Measurements from ENCODE around the gene LRP1.

LRP1 gene

DNA sequence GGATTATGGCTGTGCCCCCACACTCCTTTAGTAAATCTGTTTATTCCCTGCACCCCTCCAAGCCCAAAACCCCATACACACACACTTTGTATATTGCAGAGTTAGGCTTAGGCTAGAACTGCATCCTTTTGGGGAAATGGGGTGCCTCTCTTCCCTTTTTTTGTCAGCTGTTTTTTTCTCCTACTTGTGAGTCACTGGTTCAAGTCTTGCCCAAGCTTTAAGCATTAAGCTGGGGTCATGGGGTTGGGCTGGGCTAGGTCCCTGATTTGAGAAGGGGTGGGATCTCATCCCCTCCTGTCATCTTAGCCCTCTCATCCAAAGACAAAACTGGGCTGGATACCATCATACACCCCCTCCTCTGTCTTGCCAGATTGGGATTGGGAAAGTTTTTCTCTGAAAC lies 1.6 kb downstream of the LRP1 start:
- no peak overlapping the region for H3K4me3 ChIP-seq (ENCODE audit: low read length)
- DNase-seq (ENCODE audit: low read depth, low spot score), result no peak

- DNase-seq (ENCODE audit: low read depth, low spot score), result no peak
- no peak overlapping the region for H3K4me3 ChIP-seq (ENCODE audit: low read length)
These were observed 2.7 kb downstream of the LRP1 start for GRCh38 chr12:57130941-57131340.

- no peak for DNase-seq (ENCODE audit: low read depth, low spot score)
- H3K4me3 ChIP-seq (ENCODE audit: low read length), result no peak overlapping the region
These were observed 3.8 kb downstream of the LRP1 start for GRCh38 chr12:57131896-57132744.

DNA sequence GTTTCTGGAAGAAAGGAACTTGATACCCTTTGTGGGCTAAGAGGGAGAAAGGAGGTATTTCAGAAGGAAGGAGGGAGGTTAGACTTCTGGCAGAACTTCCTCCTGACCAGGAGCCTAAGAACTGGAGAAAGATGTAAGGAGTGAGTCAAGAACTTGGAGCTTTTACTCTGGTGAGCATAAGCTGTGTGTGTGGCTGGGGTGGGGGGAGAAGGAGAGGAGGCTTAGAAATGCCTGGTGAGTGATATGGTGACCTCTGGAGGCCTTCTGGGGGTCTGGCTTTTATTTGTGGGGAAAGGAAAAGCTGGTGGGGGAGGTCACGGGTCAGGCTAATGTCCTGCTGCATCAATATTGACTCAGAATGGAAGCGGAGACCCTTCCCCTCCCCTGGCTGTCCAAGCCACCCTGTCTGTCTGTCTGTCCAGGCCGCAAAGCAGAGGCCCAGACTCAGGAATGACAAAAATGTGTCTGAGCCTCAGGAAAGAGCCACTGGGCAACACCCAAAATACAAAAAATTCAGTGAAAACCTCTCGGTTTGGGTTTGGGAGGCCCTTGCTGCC lies 4.8 kb downstream of the LRP1 start:
- no peak for DNase-seq (ENCODE audit: low read depth, low spot score)
- no peak overlapping the region for H3K4me3 ChIP-seq (ENCODE audit: low read length)

GRCh38 chr12:57133916-57134315 lies 5.6 kb downstream of the LRP1 start:
- no peak overlapping the region for H3K4me3 ChIP-seq (ENCODE audit: low read length)
- DNase-seq (ENCODE audit: low read depth, low spot score), result no peak

DNA sequence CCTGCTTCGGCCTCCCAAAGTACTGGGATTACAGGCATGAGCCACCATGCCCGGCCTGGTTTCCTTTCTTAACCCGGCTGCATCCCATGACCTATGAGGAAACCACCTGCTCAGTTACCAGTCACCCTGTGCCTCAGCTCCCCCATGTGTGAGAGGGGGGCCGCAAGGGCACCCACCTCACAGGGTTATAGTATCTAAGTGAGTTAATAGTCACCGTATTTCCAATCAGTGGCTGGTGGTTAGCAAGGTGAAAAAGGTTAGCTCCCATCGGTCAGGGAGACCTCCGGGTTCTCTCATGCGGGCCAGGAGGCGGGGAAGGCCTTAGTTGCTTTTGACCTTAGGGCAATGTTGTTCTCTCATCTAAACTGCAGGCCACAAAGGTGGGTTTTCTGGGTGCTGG lies 6.7 kb downstream of the LRP1 start:
- no peak for DNase-seq (ENCODE audit: low read depth, low spot score)
- no peak overlapping the region for H3K4me3 ChIP-seq (ENCODE audit: low read length)

- DNase-seq (ENCODE audit: low read depth, low spot score), result no peak
- H3K4me3 ChIP-seq (ENCODE audit: low read length), result no peak overlapping the region
These were observed 7.4 kb downstream of the LRP1 start for GRCh38 chr12:57135527-57136326.

- no peak for DNase-seq (ENCODE audit: low read depth, low spot score)
- no peak overlapping the region for H3K4me3 ChIP-seq (ENCODE audit: low read length)
These were observed 10.4 kb downstream of the LRP1 start for GRCh38 chr12:57138526-57139272.

DNA sequence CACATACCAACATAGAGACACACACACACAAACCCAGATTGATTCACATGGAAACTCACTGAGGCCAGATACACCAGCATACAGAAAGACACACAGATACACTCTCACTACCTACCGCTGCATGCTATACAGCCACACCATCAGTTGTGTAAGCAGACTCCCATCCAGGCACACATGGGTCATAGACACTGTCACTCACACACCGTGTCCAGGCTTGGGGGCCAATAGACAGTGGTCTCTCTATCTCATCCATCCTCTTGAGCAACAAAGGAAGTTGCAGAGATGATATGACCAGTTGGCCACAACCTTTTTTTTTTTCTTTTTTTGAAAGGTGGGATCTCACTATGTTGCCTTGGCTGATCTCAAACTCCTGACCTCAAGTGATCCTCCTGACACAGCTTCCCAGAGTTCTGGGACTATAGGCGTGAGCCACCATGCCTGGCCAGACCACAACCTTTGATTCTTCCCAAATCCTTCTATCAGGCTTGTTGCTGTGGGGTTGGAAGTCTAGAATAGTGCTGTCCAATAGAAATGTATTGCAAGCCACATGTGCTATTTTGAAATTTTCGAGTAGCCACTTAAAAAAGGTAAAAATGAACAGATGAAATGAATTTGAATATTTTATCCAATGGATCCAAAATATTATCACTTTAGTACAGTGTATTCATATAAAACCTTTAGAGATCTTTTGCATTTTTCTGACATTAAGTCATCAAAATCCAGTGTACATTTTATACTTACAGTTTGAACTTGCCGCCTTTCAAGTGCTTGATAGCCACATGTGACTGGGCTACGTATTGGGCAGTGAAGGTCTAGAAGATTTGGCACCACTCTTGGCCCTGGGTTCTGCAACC lies 11.7 kb downstream of the LRP1 start:
- no peak for DNase-seq (ENCODE audit: low read depth, low spot score)

GRCh38 chr12:57141249-57141648 lies 13.0 kb downstream of the LRP1 start:
- H3K4me3 ChIP-seq (ENCODE audit: low read length), result no peak overlapping the region
- DNase-seq (ENCODE audit: low read depth, low spot score), result no peak

More for the DNA sequence above, 11.7 kb downstream of the LRP1 start:
- no peak overlapping the region for H3K4me3 ChIP-seq (ENCODE audit: low read length)

DNA sequence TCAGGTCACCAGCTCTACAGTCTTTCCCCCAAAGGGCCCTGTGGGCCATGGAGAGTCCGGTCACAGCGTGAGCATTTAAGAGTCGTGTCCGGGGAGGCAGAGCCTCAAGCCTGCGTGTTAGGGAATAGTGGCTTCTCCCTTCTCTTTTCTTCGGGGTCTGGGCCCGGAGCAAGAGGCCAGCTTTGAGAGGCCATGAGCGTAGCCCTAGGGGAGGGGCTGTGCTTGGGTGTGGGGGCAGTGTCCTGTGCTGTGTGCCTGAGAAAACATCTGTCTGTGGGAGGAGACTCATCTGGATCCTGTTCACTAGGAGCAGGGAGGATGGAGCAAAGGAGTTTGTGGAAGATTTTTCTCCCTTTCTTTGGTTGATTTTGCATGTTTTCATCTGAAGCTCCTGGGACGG lies 13.8 kb downstream of the LRP1 start:
- no peak for DNase-seq (ENCODE audit: low read depth, low spot score)
- no peak overlapping the region for H3K4me3 ChIP-seq (ENCODE audit: low read length)

DNA sequence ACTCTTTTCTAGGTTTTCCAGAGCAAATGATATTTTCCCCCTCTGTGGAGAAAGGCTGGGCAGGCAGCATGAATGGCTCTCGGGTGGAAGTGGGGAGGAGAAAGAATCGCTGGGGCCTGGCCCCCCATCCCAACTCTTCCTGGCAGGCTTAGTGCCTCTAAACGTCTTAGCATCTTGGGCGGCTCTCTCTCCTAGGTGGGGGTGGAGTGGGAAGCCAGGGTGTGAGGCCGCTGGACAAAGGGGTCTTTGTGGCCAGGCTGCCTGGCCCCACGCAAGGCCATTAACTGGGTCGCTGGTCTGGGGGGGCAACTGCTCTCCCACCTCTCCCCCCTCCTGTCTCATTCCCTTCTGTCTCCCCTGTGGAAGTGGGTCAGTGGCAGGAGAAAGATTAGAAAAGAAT lies 14.4 kb downstream of the LRP1 start:
- H3K4me3 ChIP-seq (ENCODE audit: low read length), result no peak overlapping the region
- no peak for DNase-seq (ENCODE audit: low read depth, low spot score)

DNA sequence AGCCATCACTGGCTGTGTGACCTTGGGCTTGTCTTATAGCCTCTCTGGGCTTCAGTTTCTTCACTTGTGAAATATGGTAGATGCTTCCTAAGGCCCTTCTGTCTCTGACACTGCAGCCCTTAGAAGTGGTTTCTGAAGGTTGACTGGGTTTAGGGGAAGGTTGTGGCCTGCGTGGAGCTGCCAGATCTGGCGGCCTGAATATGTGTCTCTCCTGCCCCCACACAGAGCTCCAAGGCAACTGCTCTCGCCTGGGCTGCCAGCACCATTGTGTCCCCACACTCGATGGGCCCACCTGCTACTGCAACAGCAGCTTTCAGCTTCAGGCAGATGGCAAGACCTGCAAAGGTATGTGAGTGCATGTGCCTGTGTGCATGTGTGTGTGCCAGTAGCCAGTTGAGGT lies 15.2 kb downstream of the LRP1 start:
- H3K4me3 ChIP-seq (ENCODE audit: low read length), result no peak overlapping the region

DNA sequence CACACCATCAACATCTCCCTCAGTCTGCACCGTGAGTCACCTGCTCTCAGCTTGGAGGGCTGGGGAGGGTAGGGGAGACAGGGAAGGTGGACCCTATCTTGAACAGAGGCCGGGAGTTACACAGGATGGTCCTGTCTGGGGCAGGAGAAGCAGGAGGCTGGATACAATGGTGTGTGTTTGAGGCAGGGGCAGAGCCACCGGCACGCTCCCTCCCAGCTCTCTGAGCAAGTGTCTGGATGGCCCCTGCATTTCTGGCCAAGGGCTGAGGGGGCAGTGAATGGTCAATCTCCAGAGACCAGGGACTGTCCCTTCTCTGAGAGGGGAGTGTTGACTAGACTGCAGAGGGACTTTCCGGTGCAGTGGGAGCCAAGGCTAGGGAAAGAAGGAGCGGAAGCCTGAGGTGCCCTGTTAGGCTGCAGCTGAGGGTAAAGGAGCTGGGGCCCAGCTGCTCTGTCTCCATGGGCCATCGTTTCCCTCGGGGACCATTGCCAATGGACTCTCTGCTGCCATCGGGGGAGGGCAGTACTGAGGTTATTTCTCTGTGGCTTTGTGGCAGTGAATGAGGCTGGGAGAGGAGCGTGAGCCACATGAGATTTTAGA lies 17.3 kb downstream of the LRP1 start:
- no peak for DNase-seq (ENCODE audit: low read depth, low spot score)
- H3K4me3 ChIP-seq (ENCODE audit: low read length), result no peak overlapping the region

More for the DNA sequence above, 15.2 kb downstream of the LRP1 start:
- DNase-seq (ENCODE audit: low read depth, low spot score), result peak; percentile 74

- H3K4me3 ChIP-seq (ENCODE audit: low read length), result no peak overlapping the region
- no peak for DNase-seq (ENCODE audit: low read depth, low spot score)
These were observed 17.8 kb downstream of the LRP1 start for GRCh38 chr12:57146092-57146491.

GRCh38 chr12:57146961-57147944 lies 19.0 kb downstream of the LRP1 start, which contains the start of gene LRP1-AS:
Gene LRP1-AS (minus strand): TSS chr12:57147619.
- DNase-seq (ENCODE audit: low read depth, low spot score), result no peak
- H3K4me3 ChIP-seq (ENCODE audit: low read length), result no peak within 1 kb of the TSS

Measured in Jurkat, Clone E6-1 (cell line).